Activated naive CD4-positive, alpha-beta T cell treated with Interleukin-2 at 50 U/mL for 16 hours (primary cell): ENCODE measurements around the gene FAR2.
A peak's percentile ranks its signal among the peaks of the same experiment; 100 is the strongest.
"Not testable (repeated sequence)": the region's sequence is repeated elsewhere in the genome, so short reads cannot be mapped to it uniquely, and the experiment has no call there.

ENCODE experiments used
- DNase-seq: peaks from one replicate; pipeline ENCODE4 v3.0.0-alpha.2; 2020

The FAR2 gene

GRCh38 chr12:29148911-29149690 is at the start of gene FAR2:
Gene FAR2 (plus strand): TSS chr12:29149278. CDS start chr12:29270450, 121,172 bp downstream.
- peak; percentile 58 for DNase-seq

- DNase-seq, result no peak
Observed at GRCh38 chr12:29102741-29103140, 46.3 kb upstream of the FAR2 start.

- peak; percentile 42 for DNase-seq
Observed at GRCh38 chr12:29103539-29103974, 45.5 kb upstream of the FAR2 start.

GRCh38 chr12:29104516-29104915 is 44.6 kb upstream of the FAR2 start:
- no peak for DNase-seq

GRCh38 chr12:29110506-29111442 is 38.3 kb upstream of the FAR2 start:
- DNase-seq, result no peak

- DNase-seq, result no peak
Observed at GRCh38 chr12:29113101-29113500, 36.0 kb upstream of the FAR2 start.

- DNase-seq, result no peak
Observed at GRCh38 chr12:29116414-29116813, 32.7 kb upstream of the FAR2 start.

GRCh38 chr12:29131539-29131938 is 17.5 kb upstream of the FAR2 start:
- DNase-seq, result no peak

- no peak for DNase-seq
Observed at GRCh38 chr12:29132316-29132715, 16.8 kb upstream of the FAR2 start.

- no peak for DNase-seq
Observed at GRCh38 chr12:29133181-29133580, 15.9 kb upstream of the FAR2 start.

GRCh38 chr12:29133680-29134079 is 15.4 kb upstream of the FAR2 start:
- DNase-seq, result no peak

GRCh38 chr12:29138256-29138655 is 10.8 kb upstream of the FAR2 start:
- not testable (repeated sequence) for DNase-seq

- DNase-seq, result not testable (repeated sequence)
Observed at GRCh38 chr12:29138855-29139254, 10.2 kb upstream of the FAR2 start.

- DNase-seq, result no peak
Observed at GRCh38 chr12:29145372-29146170, 3.5 kb upstream of the FAR2 start.

- DNase-seq, result no peak
Observed at GRCh38 chr12:29146196-29146595, 2.9 kb upstream of the FAR2 start.

- no peak for DNase-seq
Observed at GRCh38 chr12:29147731-29148595, 1.1 kb upstream of the FAR2 start.

- no peak for DNase-seq
Observed at GRCh38 chr12:29148596-29148910, 525 bp upstream of the FAR2 start.

- peak; percentile 23 for DNase-seq
Observed at GRCh38 chr12:29149691-29150281, 708 bp downstream of the FAR2 start.

GRCh38 chr12:29150462-29150861 is 1.4 kb downstream of the FAR2 start:
- no peak for DNase-seq

- no peak for DNase-seq
Observed at GRCh38 chr12:29152223-29152868, 3.3 kb downstream of the FAR2 start.

- no peak for DNase-seq
Observed at GRCh38 chr12:29152981-29153630, 4.0 kb downstream of the FAR2 start.
